ENCODE data around the gene PCDHGA2. TPM values are rescaled to one million over a fixed set of nuclear protein-coding genes. Genes with fewer than 3 reads are reported as not detected.

PCDHGA2 gene
- total RNA-seq, 1 donor from 2014 or later: 0.71 TPM

GRCh38 chr5:141362719-141363118 is 24.2 kb downstream of the PCDHGA2 start:
- no peaks in the 10 kb centered on the region for H3K4me1 ChIP-seq
- no peaks in the 10 kb centered on the region for H3K27me3 ChIP-seq
- H3K4me3 ChIP-seq: no peak overlapping the region
- peaks cover 69% of the 10 kb centered on the region for H3K9me3 Mint-ChIP-seq
- no peak overlapping the region for H3K4me2 ChIP-seq
- no peak for DNase-seq (ENCODE audit: low spot score)
- H3K79me2 ChIP-seq (ENCODE audit: low read depth): no peaks in the 10 kb centered on the region
- TF ChIP-seq CTCF (IDR thresholded peaks at IDR 0.05): no peak
- no peak for TF ChIP-seq EZH2 (IDR thresholded peaks at IDR 0.05)
- no peak for TF ChIP-seq EZH2phosphoT487 (IDR thresholded peaks at IDR 0.05)
- H3K4me1 Mint-ChIP-seq: no peaks in the 10 kb centered on the region
- no peaks in the 10 kb centered on the region for H4K20me1 ChIP-seq (ENCODE audit: low read depth)
- H2AFZ ChIP-seq (replicated peaks): no peak overlapping the region
- no peak overlapping the region for H3K27ac ChIP-seq
- peaks cover 13% of the 10 kb centered on the region for H3K9me3 ChIP-seq (ENCODE audit: low read depth)
- H3K4me3 Mint-ChIP-seq: no peak overlapping the region
- peaks cover 4% of the 10 kb centered on the region for H3K36me3 Mint-ChIP-seq
- H3K9ac ChIP-seq: no peak overlapping the region
- H3K27ac Mint-ChIP-seq: no peak overlapping the region
- H3K36me3 ChIP-seq: no peaks in the 10 kb centered on the region
- H3K27me3 Mint-ChIP-seq (ENCODE audit: insufficient read depth, low read depth): peaks cover 4% of the 10 kb centered on the region
- H3F3A ChIP-seq (ENCODE audit: low read depth): no peaks in the 10 kb centered on the region

- no peaks in the 10 kb centered on the region for H3K4me1 ChIP-seq
- H3K79me2 ChIP-seq (ENCODE audit: low read depth): no peaks in the 10 kb centered on the region
- H3K36me3 ChIP-seq: no peaks in the 10 kb centered on the region
- H2AFZ ChIP-seq (replicated peaks): no peak within 1 kb of the TSS
- peaks cover 65% of the 10 kb centered on the region for H3K9me3 Mint-ChIP-seq
- H3K9ac ChIP-seq: no peak within 1 kb of the TSS
- no peaks in the 10 kb centered on the region for H3F3A ChIP-seq (ENCODE audit: low read depth)
- DNase-seq (ENCODE audit: low spot score): no peak
- no peak within 1 kb of the TSS for H3K27ac Mint-ChIP-seq
- no peaks in the 10 kb centered on the region for H3K27me3 ChIP-seq
- H3K36me3 Mint-ChIP-seq: peaks cover 4% of the 10 kb centered on the region
- peaks cover 13% of the 10 kb centered on the region for H3K9me3 ChIP-seq (ENCODE audit: low read depth)
- H3K27me3 Mint-ChIP-seq (ENCODE audit: insufficient read depth, low read depth): peaks cover 4% of the 10 kb centered on the region
- H3K4me2 ChIP-seq: no peak within 1 kb of the TSS
- H3K27ac ChIP-seq: no peak within 1 kb of the TSS
- no peak for TF ChIP-seq EZH2phosphoT487 (IDR thresholded peaks at IDR 0.05)
- no peak for TF ChIP-seq EZH2 (IDR thresholded peaks at IDR 0.05)
- no peak within 1 kb of the TSS for H3K4me3 Mint-ChIP-seq
- no peak within 1 kb of the TSS for H3K4me3 ChIP-seq
- no peaks in the 10 kb centered on the region for H4K20me1 ChIP-seq (ENCODE audit: low read depth)
- H3K4me1 Mint-ChIP-seq: no peaks in the 10 kb centered on the region
These were observed 25.5 kb downstream of the PCDHGA2 start, which contains the start of gene PCDHGA5 for GRCh38 chr5:141363952-141364660. Gene PCDHGA5, plus strand, starts transcription at chr5:141364162. Its CDS starts 169 bp downstream, at chr5:141364331.

GRCh38 chr5:141366016-141366896 is 27.7 kb downstream of the PCDHGA2 start:
- Histone ChIP-seq H3K36me3 (no peaks in the 10 kb centered on the region), H3K27me3 (no peaks in the 10 kb centered on the region), H3K4me2 (no peak overlapping the region), H3F3A (ENCODE audit: low read depth) (no peaks in the 10 kb centered on the region), H3K4me1 (no peaks in the 10 kb centered on the region), H3K4me3 (no peak overlapping the region), H3K79me2 (ENCODE audit: low read depth) (no peaks in the 10 kb centered on the region), H3K9ac (no peak overlapping the region), H4K20me1 (ENCODE audit: low read depth) (no peaks in the 10 kb centered on the region), H2AFZ (replicated peaks) (no peak overlapping the region), H3K9me3 (ENCODE audit: low read depth) (no peaks in the 10 kb centered on the region), H3K27ac (no peak overlapping the region)
- no peak for DNase-seq (ENCODE audit: low spot score)
- no peak for TF ChIP-seq EZH2phosphoT487 (IDR thresholded peaks at IDR 0.05)
- no peak for TF ChIP-seq EZH2 (IDR thresholded peaks at IDR 0.05)
- TF ChIP-seq CTCF (IDR thresholded peaks at IDR 0.05): no peak
- H3K27ac Mint-ChIP-seq: no peak overlapping the region
- H3K9me3 Mint-ChIP-seq: peaks cover 64% of the 10 kb centered on the region
- no peak overlapping the region for H3K4me3 Mint-ChIP-seq
- H3K27me3 Mint-ChIP-seq (ENCODE audit: insufficient read depth, low read depth): peaks cover 4% of the 10 kb centered on the region
- no peaks in the 10 kb centered on the region for H3K4me1 Mint-ChIP-seq
- H3K36me3 Mint-ChIP-seq: peaks cover 2% of the 10 kb centered on the region

Data from neural progenitor cell (in vitro differentiated cells).